ENCODE data around the gene ANKRD49.

DNA sequence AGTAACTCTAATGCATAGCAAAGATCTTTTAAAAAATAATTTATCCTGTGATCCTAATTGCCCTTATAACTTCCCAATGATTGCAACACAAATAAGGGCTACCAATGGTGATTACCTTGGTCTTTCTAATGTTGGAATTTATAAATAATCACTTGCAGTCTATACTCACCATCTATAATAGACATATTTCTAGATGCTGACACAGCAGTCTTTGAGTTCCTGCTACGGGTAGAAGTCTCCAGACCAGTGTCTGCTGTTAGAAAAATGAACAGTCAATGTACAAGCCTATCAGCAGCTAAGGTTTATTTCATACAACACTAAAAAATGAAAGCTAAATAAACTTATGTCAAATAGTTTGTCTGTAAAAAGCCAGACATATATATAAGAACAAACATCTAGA is 48.1 kb upstream of the ANKRD49 start:
- TF ChIP-seq, protein P1, sequence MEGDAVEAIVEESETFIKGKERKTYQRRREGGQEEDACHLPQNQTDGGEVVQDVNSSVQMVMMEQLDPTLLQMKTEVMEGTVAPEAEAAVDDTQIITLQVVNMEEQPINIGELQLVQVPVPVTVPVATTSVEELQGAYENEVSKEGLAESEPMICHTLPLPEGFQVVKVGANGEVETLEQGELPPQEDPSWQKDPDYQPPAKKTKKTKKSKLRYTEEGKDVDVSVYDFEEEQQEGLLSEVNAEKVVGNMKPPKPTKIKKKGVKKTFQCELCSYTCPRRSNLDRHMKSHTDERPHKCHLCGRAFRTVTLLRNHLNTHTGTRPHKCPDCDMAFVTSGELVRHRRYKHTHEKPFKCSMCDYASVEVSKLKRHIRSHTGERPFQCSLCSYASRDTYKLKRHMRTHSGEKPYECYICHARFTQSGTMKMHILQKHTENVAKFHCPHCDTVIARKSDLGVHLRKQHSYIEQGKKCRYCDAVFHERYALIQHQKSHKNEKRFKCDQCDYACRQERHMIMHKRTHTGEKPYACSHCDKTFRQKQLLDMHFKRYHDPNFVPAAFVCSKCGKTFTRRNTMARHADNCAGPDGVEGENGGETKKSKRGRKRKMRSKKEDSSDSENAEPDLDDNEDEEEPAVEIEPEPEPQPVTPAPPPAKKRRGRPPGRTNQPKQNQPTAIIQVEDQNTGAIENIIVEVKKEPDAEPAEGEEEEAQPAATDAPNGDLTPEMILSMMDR (IDR thresholded peaks at IDR 0.05; ENCODE audit: low read length): no peak
- no peak for TF ChIP-seq EZH2 (IDR thresholded peaks at IDR 0.05; ENCODE audit: borderline replicate concordance, low read length)

Data from OCI-LY1 (cell line).